WERI-Rb-1 (cell line): ENCODE measurements around the gene CDC42BPA.

Source experiments
- DNase-seq: peaks from one replicate; pipeline ENCODE4 v3.0.0-alpha.2; 2020
- H3K27ac ChIP-seq: fragments of 250-450 bp; sonication (Bioruptor Pico); 2 replicates; pipeline ENCODE4 v1.5.1; 2020; ENCODE audit warnings: mild to moderate bottlenecking, moderate library complexity
- H3K27me3 ChIP-seq: fragments of 250-450 bp; sonication (Bioruptor Pico); 2 replicates; pipeline ENCODE4 v1.5.1; 2021; ENCODE audit warnings: mild to moderate bottlenecking, low read depth, moderate library complexity; ENCODE audit not compliant: insufficient read depth, severe bottlenecking
- H3K36me3 ChIP-seq: fragments of 250-450 bp; sonication (Bioruptor Pico); 2 replicates; pipeline ENCODE4 v1.5.1; 2020; ENCODE audit warnings: mild to moderate bottlenecking, moderate library complexity
- H3K4me3 ChIP-seq: 2 replicates; pipeline ENCODE4 v1.5.1; 2011; ENCODE audit warnings: low read depth, mild to moderate bottlenecking, control low read depth, low read length
- H3K9me3 ChIP-seq: fragments of 250-450 bp; sonication (Bioruptor Pico); 2 replicates; pipeline ENCODE4 v1.5.1; 2021; ENCODE audit warnings: mild to moderate bottlenecking, moderate library complexity; ENCODE audit not compliant: severe bottlenecking
- TF ChIP-seq, protein P1 (sequence below): IDR thresholded peaks from 2 replicates; pipeline ENCODE4 v1.5.1; 2011; ENCODE audit warnings: low read depth, mild to moderate bottlenecking, control low read depth, inconsistent platforms, low read length

Gene CDC42BPA

DNA sequence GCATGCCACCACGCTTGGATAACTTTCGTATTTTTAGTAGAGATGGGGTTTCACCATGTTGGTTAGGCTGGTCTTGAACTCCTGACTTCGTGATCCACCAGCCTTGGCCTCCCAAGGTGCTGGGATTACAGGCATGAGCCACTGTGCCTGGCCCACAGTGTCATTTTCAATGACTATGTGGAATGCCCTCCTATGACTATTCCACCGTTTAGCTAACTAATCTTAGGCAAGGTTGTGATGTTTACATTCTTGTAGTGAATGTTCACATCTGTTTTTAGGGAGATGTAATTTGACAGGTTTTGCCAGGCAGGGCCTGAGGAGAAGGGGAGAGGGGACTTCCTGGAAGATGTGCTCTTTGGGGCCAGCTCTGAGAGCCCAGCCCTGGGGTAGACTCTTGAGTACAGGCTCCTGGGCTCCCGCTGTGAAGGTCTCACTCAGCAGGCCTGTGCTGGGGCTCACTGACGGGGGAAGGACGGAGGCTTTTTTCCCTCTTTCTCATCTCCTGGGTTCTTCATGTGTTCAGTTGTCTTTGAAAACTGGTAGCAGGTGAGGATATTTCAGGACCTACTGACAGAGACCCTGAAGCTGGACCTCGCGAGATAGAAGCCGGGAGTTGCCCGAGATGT lies 365.0 kb downstream of the CDC42BPA start:
- Histone ChIP-seq H3K9me3 (no peaks in the 10 kb centered on the region), H3K27me3 (no peaks in the 10 kb centered on the region), H3K36me3 (no peaks in the 10 kb centered on the region), H3K27ac (no peak overlapping the region), H3K4me3 (no peak overlapping the region)
- TF ChIP-seq, protein P1, sequence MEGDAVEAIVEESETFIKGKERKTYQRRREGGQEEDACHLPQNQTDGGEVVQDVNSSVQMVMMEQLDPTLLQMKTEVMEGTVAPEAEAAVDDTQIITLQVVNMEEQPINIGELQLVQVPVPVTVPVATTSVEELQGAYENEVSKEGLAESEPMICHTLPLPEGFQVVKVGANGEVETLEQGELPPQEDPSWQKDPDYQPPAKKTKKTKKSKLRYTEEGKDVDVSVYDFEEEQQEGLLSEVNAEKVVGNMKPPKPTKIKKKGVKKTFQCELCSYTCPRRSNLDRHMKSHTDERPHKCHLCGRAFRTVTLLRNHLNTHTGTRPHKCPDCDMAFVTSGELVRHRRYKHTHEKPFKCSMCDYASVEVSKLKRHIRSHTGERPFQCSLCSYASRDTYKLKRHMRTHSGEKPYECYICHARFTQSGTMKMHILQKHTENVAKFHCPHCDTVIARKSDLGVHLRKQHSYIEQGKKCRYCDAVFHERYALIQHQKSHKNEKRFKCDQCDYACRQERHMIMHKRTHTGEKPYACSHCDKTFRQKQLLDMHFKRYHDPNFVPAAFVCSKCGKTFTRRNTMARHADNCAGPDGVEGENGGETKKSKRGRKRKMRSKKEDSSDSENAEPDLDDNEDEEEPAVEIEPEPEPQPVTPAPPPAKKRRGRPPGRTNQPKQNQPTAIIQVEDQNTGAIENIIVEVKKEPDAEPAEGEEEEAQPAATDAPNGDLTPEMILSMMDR: no peak
- no peak for DNase-seq

DNA sequence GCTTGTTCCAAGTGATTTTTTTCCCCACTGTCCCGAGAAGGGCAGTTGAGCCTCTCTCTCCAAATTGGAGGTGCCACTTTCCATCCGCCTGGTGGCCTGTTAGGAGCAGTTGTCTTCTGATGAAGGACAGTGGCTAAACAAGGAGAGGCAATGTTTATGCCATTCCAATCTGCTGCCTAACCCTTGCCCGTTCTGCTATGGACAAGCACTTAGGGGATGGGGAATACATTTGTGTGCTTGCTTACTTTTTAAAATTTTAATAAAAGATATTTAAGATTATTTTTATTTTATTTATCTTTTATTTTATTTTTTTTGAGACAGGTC lies 366.2 kb downstream of the CDC42BPA start:
- H3K27ac ChIP-seq: no peak overlapping the region
- no peaks in the 10 kb centered on the region for H3K27me3 ChIP-seq
- no peaks in the 10 kb centered on the region for H3K36me3 ChIP-seq
- H3K4me3 ChIP-seq: no peak overlapping the region
- no peak for DNase-seq
- H3K9me3 ChIP-seq: no peaks in the 10 kb centered on the region
- TF ChIP-seq, protein P1: no peak

DNA sequence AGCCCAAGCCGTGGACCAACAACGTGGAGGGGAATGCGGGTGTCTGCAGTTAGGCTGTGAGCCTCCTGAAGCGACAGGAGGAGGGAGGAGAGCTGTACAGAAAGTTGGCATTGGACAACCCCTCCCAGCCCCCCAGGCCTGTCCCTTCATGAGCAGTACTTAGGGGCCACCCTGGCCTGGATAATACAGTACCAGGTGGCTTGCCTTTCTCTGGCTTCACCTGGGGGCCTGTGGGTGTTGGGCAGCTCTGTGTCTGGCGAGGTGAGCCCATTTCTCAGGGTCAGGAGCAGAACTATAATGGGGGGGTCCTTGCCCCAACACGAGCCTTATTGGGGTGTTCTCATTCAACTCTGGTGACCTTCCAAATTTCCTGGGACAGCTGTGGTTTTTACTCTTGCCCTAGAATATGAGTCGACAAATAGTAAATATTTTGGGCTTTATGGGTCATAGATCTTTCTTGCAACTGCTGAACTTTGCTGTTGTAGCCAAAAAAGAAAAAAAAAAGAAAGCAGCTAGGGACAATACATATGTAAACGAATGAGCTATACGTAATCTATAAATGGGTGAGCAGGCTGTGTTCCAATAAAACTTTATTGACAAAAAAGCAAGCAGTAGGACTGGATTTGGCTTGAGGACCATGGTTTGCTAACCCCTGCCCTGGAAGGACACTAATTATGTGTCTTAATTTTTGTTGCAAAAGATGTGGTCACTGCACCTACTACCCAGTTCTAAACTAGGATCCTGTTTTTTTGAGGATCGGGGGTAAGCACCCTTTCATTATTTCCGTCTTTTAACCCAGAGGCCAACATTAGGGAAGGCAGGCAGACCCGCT lies 366.8 kb downstream of the CDC42BPA start:
- TF ChIP-seq, protein P1: no peak
- Histone ChIP-seq H3K27ac (no peak overlapping the region), H3K27me3 (no peaks in the 10 kb centered on the region), H3K4me3 (no peak overlapping the region), H3K36me3 (no peaks in the 10 kb centered on the region), H3K9me3 (no peaks in the 10 kb centered on the region)
- no peak for DNase-seq

DNA sequence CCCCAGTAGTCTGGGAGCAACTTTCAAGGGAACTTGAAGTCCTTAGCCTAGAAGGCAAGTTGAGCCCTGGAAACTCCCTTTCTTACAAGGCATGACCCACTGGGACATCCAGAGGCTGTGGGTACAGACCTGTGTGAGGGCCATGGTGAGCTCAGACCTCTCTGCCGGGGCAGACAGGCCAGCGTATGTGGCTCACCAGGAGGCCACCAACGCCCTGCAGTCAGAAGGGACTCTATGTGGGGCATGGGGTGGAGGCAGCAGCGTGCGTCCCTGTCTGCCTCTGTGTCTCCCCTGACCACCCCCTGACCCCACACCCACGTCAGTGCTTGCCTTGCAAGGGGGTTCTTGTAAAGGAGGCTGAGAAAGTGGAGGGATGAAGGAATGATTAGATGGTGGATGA lies 367.4 kb downstream of the CDC42BPA start:
- TF ChIP-seq, protein P1: no peak
- Histone ChIP-seq H3K4me3 (no peak overlapping the region), H3K36me3 (no peaks in the 10 kb centered on the region)

DNA sequence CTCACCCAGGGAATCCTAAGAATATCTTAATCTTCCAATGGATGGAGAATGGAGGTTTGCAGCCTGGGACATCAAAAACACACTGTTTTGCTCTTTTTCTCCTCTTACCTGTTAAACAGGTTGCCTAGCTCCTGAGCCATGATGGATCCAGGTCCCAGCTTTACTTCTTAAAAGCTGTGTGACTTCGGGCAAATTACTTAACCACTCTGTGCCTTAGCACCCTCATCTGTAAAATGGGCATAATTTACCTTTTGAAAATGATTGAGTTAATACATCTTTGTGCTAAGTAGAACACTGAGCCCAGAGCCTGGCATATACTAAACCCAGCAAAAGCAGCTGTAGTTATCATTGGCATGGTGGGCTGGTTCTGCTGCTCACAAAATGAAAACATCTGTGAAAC lies 368.0 kb downstream of the CDC42BPA start:
- no peaks in the 10 kb centered on the region for H3K9me3 ChIP-seq
- TF ChIP-seq, protein P1: no peak
- no peak overlapping the region for H3K27ac ChIP-seq
- DNase-seq: no peak
- no peaks in the 10 kb centered on the region for H3K36me3 ChIP-seq
- no peak overlapping the region for H3K4me3 ChIP-seq
- H3K27me3 ChIP-seq: no peaks in the 10 kb centered on the region

More for the DNA sequence above, 367.4 kb downstream of the CDC42BPA start:
- Histone ChIP-seq H3K9me3 (no peaks in the 10 kb centered on the region), H3K27ac (no peak overlapping the region), H3K27me3 (no peaks in the 10 kb centered on the region)
- DNase-seq: no peak
